ENCODE results near the gene OR5T2. TPM values are rescaled to one million over a fixed set of nuclear protein-coding genes. Genes with fewer than 3 reads are reported as not detected.
"Not testable (repeated sequence)": the region's sequence is repeated elsewhere in the genome, so short reads cannot be mapped to it uniquely, and the experiment has no call there.

The OR5T2 gene
- total RNA-seq = not detected

- Histone ChIP-seq H3K27ac (no peak within 1 kb of the TSS), H3K36me3 (no peaks in the 10 kb centered on the region), H3K9me3 (peaks cover 0 to 7% (median 0%) of the 10 kb centered on the region in 4 donors), H3K4me3 (no peak within 1 kb of the TSS), H3K27me3 (no peaks in the 10 kb centered on the region), H3K4me1 (no peaks in the 10 kb centered on the region)
- TF ChIP-seq POLR2A (IDR thresholded peaks at IDR 0.05) = no peak
- TF ChIP-seq CTCF (IDR thresholded peaks at IDR 0.05) = no peak
- DNase-seq = no peak
These were observed at the start of gene OR5T2 for GRCh38 chr11:56234155-56234554. TSS of gene OR5T2 (minus strand) at chr11:56234255. CDS start at chr11:56233062, 1,193 bp downstream.

- H3K27me3 ChIP-seq = no peaks in the 10 kb centered on the region
These were observed 39.8 kb upstream of the OR5T2 start, which contains the start of gene OR5T1 for GRCh38 chr11:56273854-56274253. TSS of gene OR5T1 (plus strand) at chr11:56274154. CDS start at chr11:56275639, 1,485 bp downstream.

GRCh38 chr11:56271092-56271491, 37.0 kb upstream of the OR5T2 start:
- Histone ChIP-seq H3K9me3 (no peaks in the 10 kb centered on the region), H3K4me1 (no peaks in the 10 kb centered on the region), H3K36me3 (no peaks in the 10 kb centered on the region), H3K27me3 (no peaks in the 10 kb centered on the region), H3K4me3 (no peak overlapping the region), H3K27ac (no peak overlapping the region)
- TF ChIP-seq CTCF (IDR thresholded peaks at IDR 0.05) (no peak), POLR2A (IDR thresholded peaks at IDR 0.05) (no peak)
- DNase-seq = no peak

More at GRCh38 chr11:56273854-56274253, 39.8 kb upstream of the OR5T2 start, which contains the start of gene OR5T1:
- TF ChIP-seq POLR2A (IDR thresholded peaks at IDR 0.05) = no peak
- no peak for TF ChIP-seq CTCF (IDR thresholded peaks at IDR 0.05)
- no peaks in the 10 kb centered on the region for H3K4me1 ChIP-seq
- no peak for DNase-seq
- no peaks in the 10 kb centered on the region for H3K36me3 ChIP-seq
- no peak within 1 kb of the TSS for H3K27ac ChIP-seq
- no peak within 1 kb of the TSS for H3K4me3 ChIP-seq
- H3K9me3 ChIP-seq = no peaks in the 10 kb centered on the region

- Histone ChIP-seq H3K27ac (no peak within 1 kb of the TSS), H3K4me1 (no peaks in the 10 kb centered on the region), H3K4me3 (no peak within 1 kb of the TSS), H3K36me3 (no peaks in the 10 kb centered on the region), H3K27me3 (no peaks in the 10 kb centered on the region), H3K9me3 (peaks cover 0 to 4% (median 0%) of the 10 kb centered on the region in 4 donors)
- DNase-seq = no peak
- TF ChIP-seq POLR2A (IDR thresholded peaks at IDR 0.05) (no peak), CTCF (IDR thresholded peaks at IDR 0.05) (no peak)
These were observed 17.9 kb upstream of the OR5T2 start, which contains the start of gene OR5T3 for GRCh38 chr11:56251954-56252353. TSS of gene OR5T3 (plus strand) at chr11:56252254. CDS start at chr11:56252254, 0 bp downstream.

GRCh38 chr11:56219735-56220134, 14.3 kb downstream of the OR5T2 start:
- H3K4me1 ChIP-seq, H3K9me3 ChIP-seq, H3K27me3 ChIP-seq, DNase-seq, H3K27ac ChIP-seq, H3K4me3 ChIP-seq, H3K36me3 ChIP-seq: not testable (repeated sequence)

- DNase-seq = no peak
- Histone ChIP-seq H3K36me3 (no peaks in the 10 kb centered on the region), H3K27ac (no peak overlapping the region)
These were observed 19.5 kb downstream of the OR5T2 start for GRCh38 chr11:56214537-56214936.

GRCh38 chr11:56207790-56208189, 26.3 kb downstream of the OR5T2 start:
- Histone ChIP-seq H3K4me1 (no peaks in the 10 kb centered on the region), H3K4me3 (no peak overlapping the region), H3K27ac (no peak overlapping the region), H3K27me3 (no peaks in the 10 kb centered on the region), H3K9me3 (no peaks in the 10 kb centered on the region), H3K36me3 (no peaks in the 10 kb centered on the region)
- DNase-seq = no peak
- no peak for TF ChIP-seq CTCF (IDR thresholded peaks at IDR 0.05)
- TF ChIP-seq POLR2A (IDR thresholded peaks at IDR 0.05) = no peak

More at GRCh38 chr11:56214537-56214936, 19.5 kb downstream of the OR5T2 start:
- H3K27me3 ChIP-seq = no peaks in the 10 kb centered on the region
- H3K4me3 ChIP-seq = no peak overlapping the region
- no peaks in the 10 kb centered on the region for H3K4me1 ChIP-seq
- H3K9me3 ChIP-seq = no peaks in the 10 kb centered on the region
- TF ChIP-seq POLR2A (IDR thresholded peaks at IDR 0.05) = no peak

Data from Peyer's patch (tissue), 4 donors.